Left ventricle myocardium inferior (tissue), 1 donor: Measurements from ENCODE around the gene IL6R. TPM values are rescaled to one million over a fixed set of nuclear protein-coding genes. Genes with fewer than 3 reads are reported as not detected.

ENCODE experiments used
- DNase-seq: peaks from one replicate; pipeline ENCODE4 v3.0.0-alpha.2; 2020
- H3K27ac ChIP-seq: fragments of 200-600 bp; replicated peaks from 2 replicates; pipeline ENCODE4 v1.8.0; 2021
- H3K27me3 ChIP-seq: fragments of 200-600 bp; 2 replicates; pipeline ENCODE4 v1.8.0; 2021; ENCODE audit warnings: low read depth
- H3K36me3 ChIP-seq: fragments of 200-600 bp; 2 replicates; pipeline ENCODE4 v1.8.0; 2021
- H3K4me1 ChIP-seq: fragments of 200-600 bp; 2 replicates; pipeline ENCODE4 v1.8.0; 2021
- H3K4me3 ChIP-seq: fragments of 200-600 bp; 2 replicates; pipeline ENCODE4 v1.8.0; 2021; ENCODE audit warnings: mild to moderate bottlenecking, moderate library complexity
- H3K9me3 ChIP-seq: fragments of 200-600 bp; replicated peaks from 2 replicates; pipeline ENCODE4 v1.8.0; 2021
- intact Hi-C: fragments of 100-400 bp; cut with micrococcal nuclease; formaldehyde crosslinking; loops from one replicate; pipeline ENCODE4 v1.11.0; 2022
- total RNA-seq: library from RNA; stranded (reverse); fragmentation: NEBNext Ultra II Directional; extraction: Animal tissue kit (Norgen Biotek cat#: 25700); gene quantifications from one replicate; pipeline ENCODE4 v1.2.1, GENCODE V29; 2021
- TF ChIP-seq, protein P1 (sequence below): fragments of 200-600 bp; IDR thresholded peaks from 2 replicates; pipeline ENCODE4 v1.8.0; 2021; ENCODE audit warnings: antibody characterized with exemption, mild to moderate bottlenecking, borderline replicate concordance
- donor health status: DM: no; HTN: yes; CAD: no; lungs with severe emphysema.

The IL6R gene
- total RNA-seq, 1 donor from 2014 or later = 10.5 TPM

DNA sequence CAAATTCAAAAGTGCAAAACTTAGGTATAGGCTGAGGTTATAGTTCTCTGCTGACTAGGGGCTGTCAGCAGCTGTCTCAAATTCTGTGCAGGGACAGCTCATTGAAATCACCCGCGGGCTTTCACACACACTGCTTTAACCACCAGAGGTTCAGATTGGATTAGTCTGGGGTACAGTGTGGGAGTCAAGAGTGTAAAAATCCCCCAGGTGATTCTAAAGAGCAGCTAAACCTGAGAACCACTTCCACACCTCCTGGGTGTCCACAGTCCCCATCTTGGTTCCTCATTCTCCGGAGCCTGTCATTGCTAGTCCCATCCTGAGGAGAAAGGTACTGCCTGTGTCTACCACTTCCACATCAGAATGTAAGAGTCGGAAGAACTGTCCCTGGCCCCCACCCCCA lies 87.0 kb downstream of the IL6R start:
- H3K9me3 ChIP-seq = no peaks in the 10 kb centered on the region
- H3K27ac ChIP-seq = peak overlapping the region; percentile 94
- TF ChIP-seq, protein P1, sequence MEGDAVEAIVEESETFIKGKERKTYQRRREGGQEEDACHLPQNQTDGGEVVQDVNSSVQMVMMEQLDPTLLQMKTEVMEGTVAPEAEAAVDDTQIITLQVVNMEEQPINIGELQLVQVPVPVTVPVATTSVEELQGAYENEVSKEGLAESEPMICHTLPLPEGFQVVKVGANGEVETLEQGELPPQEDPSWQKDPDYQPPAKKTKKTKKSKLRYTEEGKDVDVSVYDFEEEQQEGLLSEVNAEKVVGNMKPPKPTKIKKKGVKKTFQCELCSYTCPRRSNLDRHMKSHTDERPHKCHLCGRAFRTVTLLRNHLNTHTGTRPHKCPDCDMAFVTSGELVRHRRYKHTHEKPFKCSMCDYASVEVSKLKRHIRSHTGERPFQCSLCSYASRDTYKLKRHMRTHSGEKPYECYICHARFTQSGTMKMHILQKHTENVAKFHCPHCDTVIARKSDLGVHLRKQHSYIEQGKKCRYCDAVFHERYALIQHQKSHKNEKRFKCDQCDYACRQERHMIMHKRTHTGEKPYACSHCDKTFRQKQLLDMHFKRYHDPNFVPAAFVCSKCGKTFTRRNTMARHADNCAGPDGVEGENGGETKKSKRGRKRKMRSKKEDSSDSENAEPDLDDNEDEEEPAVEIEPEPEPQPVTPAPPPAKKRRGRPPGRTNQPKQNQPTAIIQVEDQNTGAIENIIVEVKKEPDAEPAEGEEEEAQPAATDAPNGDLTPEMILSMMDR = no peak
- DNase-seq = no peak
- intact Hi-C loops = no loop called here
- H3K4me1 ChIP-seq = peaks cover 94% of the 10 kb centered on the region
- H3K27me3 ChIP-seq = no peaks in the 10 kb centered on the region
- H3K4me3 ChIP-seq = peak overlapping the region; percentile 38
- peaks cover 16% of the 10 kb centered on the region for H3K36me3 ChIP-seq

DNA sequence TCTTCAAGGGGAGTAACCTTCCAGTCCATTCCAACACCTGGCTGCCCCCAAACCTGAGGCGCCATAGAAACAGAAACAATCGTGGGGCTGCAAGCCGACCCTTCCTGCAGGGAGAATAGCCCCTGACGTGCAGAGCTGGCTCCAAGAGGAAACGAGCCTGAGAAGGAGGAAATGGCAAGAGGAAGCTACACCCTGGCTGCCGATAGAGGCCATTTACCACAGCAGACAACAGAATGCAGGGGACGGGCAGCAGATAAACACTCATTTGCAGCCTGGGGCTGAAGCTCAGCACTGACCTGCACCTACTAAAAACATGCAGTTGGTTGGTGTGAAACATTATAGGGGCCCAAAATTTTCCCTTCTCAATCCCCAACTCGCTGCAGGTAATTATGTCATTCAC lies 88.1 kb downstream of the IL6R start:
- intact Hi-C loops = no loop called here
- H3K27me3 ChIP-seq = no peaks in the 10 kb centered on the region

DNA sequence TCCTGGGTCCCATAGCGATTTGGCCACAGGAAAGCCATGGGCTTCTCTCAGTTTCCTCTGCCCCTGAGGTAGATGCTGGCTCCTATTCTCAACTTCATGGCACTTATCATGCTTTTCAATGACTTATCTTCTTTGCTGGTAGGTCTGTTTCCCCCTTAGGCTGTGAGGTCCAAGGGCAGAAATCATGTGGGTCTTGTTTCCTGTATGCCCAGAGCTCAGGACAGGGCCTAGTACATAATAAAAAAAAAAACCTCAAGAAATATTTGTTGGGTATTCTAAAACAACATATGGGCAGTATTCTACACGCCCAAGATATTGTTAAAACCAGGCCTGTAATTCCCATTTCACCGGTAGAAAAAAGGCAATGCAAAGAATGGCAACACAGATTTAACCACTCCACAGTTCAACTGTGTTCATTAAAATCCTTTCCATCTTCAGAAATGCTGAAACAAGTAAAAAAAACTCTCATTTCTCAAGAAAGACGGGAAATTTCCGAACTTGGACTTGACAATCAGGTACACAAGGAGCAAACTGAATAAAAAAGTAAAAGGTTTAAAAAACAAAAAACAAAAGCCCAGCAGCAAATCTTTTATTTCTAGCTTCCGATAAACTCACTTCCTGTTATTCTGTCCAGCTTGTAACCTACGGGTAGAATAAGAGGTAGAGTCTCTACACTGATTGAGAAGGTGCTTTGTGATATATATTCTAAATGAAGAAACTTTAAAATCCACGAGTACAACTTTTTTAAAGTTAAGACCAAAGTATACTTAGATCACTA lies 90.5 kb downstream of the IL6R start:
- no peak for DNase-seq
- TF ChIP-seq, protein P1 = no peak
- Histone ChIP-seq H3K4me1 (peaks cover 87% of the 10 kb centered on the region), H3K9me3 (no peaks in the 10 kb centered on the region), H3K27me3 (peaks cover 16% of the 10 kb centered on the region), H3K27ac (peak overlapping the region; percentile 94), H3K36me3 (peaks cover 14% of the 10 kb centered on the region), H3K4me3 (peak overlapping the region; percentile 74)
- intact Hi-C loops = no loop called here

More for the DNA sequence above, 88.1 kb downstream of the IL6R start:
- peaks cover 9% of the 10 kb centered on the region for H3K36me3 ChIP-seq
- H3K27ac ChIP-seq = peak overlapping the region; percentile 94
- DNase-seq = peak; percentile 53
- peak overlapping the region; percentile 38 for H3K4me3 ChIP-seq
- H3K9me3 ChIP-seq = no peaks in the 10 kb centered on the region
- TF ChIP-seq, protein P1 = peak; percentile 20
- H3K4me1 ChIP-seq = peaks cover 96% of the 10 kb centered on the region

DNA sequence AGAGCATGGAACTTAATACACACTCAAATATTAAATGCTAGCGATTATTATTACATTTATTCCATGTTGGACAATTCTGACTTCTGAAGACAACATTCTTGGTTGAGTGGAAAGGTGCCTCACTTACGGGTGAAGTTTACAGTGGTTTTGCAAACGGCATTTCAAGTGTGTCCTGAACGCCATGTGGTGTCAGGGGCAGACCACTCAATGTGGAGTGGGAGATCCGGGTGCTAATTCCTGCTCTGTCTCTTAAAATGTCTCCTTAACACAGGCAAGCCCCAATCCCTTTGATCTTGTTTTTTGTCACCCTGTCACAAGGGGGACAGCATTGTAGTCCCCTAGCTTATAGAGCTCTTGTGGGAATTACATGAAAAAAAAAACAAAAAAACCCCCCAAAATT lies 91.2 kb downstream of the IL6R start:
- no peak for DNase-seq
- H3K9me3 ChIP-seq = no peaks in the 10 kb centered on the region
- peaks cover 14% of the 10 kb centered on the region for H3K36me3 ChIP-seq
- TF ChIP-seq, protein P1 = no peak
- H3K27ac ChIP-seq = peak overlapping the region; percentile 94
- peaks cover 85% of the 10 kb centered on the region for H3K4me1 ChIP-seq
- intact Hi-C loops = no loop called here
- H3K27me3 ChIP-seq = peaks cover 23% of the 10 kb centered on the region
- H3K4me3 ChIP-seq = peak overlapping the region; percentile 74

DNA sequence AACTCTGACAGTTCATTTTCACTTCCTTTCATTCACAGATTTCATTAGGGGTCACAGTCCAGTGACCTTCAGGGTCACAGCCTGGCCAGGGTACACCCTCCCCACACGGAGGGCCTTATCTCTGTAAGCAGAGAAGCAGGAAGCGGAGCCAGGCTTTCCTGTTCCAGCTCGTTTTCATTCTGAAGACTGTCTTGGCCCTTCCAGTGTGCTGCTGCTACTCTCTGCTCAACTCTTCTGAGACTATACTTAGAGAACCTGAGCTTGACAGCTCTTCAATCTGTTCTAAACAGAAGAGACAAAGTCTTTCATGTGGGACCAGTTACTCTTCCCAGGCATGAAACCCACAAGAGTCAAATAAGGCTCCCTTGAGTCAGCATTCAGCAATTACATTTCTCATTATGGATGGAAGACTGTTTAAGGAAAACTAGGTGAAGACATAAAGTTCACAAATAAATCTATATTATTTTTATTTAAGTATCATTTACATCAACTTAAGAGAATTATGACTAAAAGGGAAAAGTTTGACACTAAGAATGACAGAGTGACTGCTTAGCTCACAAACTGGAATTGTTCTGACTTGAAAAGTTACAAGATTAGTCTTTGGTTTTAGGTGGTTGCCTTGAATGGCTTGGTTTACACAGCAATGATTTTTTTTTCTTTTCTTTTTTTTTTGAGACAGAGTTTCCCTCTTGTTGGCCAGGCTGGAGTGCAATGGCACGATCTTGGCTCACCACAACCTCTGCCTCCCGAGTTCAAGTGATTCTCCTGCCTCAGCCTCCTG lies 92.1 kb downstream of the IL6R start:
- H3K27ac ChIP-seq = peak overlapping the region; percentile 94
- peaks cover 31% of the 10 kb centered on the region for H3K27me3 ChIP-seq
- peaks cover 85% of the 10 kb centered on the region for H3K4me1 ChIP-seq
- DNase-seq = peak; percentile 33
- peak overlapping the region; percentile 74 for H3K4me3 ChIP-seq
- TF ChIP-seq, protein P1 = no peak
- no peaks in the 10 kb centered on the region for H3K9me3 ChIP-seq
- peaks cover 14% of the 10 kb centered on the region for H3K36me3 ChIP-seq
- intact Hi-C loops = no loop called here
